IPS-18a (cell line): ENCODE data around the gene PTPRB.

Source experiments
- H3K27ac ChIP-seq: one replicate; pipeline ENCODE4 v1.5.1; 2013; ENCODE audit warnings: low read length
- H3K27me3 ChIP-seq: one replicate; pipeline ENCODE4 v1.6.1; 2013; ENCODE audit warnings: mild to moderate bottlenecking, low read length; ENCODE audit not compliant: control insufficient read depth, insufficient read depth
- H3K36me3 ChIP-seq: one replicate; pipeline ENCODE4 v1.6.1; 2013; ENCODE audit warnings: low read depth, low read length; ENCODE audit not compliant: control insufficient read depth
- H3K4me1 ChIP-seq: one replicate; pipeline ENCODE4 v1.6.1; 2013; ENCODE audit warnings: low read depth, low read length; ENCODE audit not compliant: control insufficient read depth
- H3K4me3 ChIP-seq: one replicate; pipeline ENCODE4 v1.5.1; 2013; ENCODE audit warnings: low read length
- H3K9ac ChIP-seq: one replicate; pipeline ENCODE4 v1.6.1; 2013; ENCODE audit warnings: mild to moderate bottlenecking, low read length, moderate library complexity
- H3K9me3 ChIP-seq: one replicate; pipeline ENCODE4 v1.6.1; 2013; ENCODE audit warnings: low read depth, low read length; ENCODE audit not compliant: control insufficient read depth

Gene PTPRB

DNA sequence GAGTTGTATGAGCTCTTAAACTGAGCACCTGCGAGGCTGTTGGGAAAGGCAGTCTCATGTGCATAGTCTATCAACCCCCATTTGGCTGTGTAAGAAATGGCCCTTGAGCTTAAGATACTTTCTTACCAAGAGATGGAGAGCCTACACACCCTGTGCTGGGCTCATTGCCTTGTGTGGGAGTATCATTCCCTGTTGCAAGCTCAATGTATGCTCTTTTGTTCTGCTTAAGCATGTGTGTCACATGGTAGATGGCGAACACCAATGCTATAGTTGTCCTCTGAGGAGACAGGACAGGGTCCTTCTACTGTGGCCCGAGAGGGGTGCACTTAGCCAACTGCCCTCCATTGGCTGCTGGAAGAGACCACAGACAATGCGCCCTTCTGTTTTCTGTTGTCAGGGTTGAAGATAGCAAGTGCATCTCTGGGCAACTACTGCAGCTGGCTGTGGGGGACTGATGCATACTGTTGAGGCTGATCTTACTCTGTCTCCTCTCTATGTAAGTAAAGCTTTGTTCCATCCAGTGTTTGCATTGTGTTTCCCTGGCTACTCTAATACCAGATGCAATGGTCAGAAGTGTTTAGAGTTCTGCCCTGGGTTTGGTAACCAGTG, 79.5 kb downstream of the PTPRB start:
- H3K4me1 ChIP-seq, result peaks cover 10% of the 10 kb centered on the region
- H3K9ac ChIP-seq, result no peak overlapping the region
- H3K9me3 ChIP-seq, result no peaks in the 10 kb centered on the region
- H3K36me3 ChIP-seq, result no peaks in the 10 kb centered on the region
- H3K4me3 ChIP-seq, result no peak overlapping the region
- no peaks in the 10 kb centered on the region for H3K27me3 ChIP-seq
- H3K27ac ChIP-seq, result no peak overlapping the region

GRCh38 chr12:70556179-70556869, 80.9 kb downstream of the PTPRB start:
- H3K4me3 ChIP-seq, result no peak overlapping the region
- no peaks in the 10 kb centered on the region for H3K9me3 ChIP-seq
- no peak overlapping the region for H3K9ac ChIP-seq
- H3K27ac ChIP-seq, result no peak overlapping the region
- no peaks in the 10 kb centered on the region for H3K36me3 ChIP-seq
- no peaks in the 10 kb centered on the region for H3K27me3 ChIP-seq
- H3K4me1 ChIP-seq, result peaks cover 10% of the 10 kb centered on the region

GRCh38 chr12:70555081-70555480, 82.1 kb downstream of the PTPRB start:
- Histone ChIP-seq H3K4me3 (no peak overlapping the region), H3K9me3 (no peaks in the 10 kb centered on the region), H3K4me1 (peaks cover 10% of the 10 kb centered on the region), H3K9ac (no peak overlapping the region), H3K27me3 (no peaks in the 10 kb centered on the region), H3K36me3 (no peaks in the 10 kb centered on the region), H3K27ac (no peak overlapping the region)

DNA sequence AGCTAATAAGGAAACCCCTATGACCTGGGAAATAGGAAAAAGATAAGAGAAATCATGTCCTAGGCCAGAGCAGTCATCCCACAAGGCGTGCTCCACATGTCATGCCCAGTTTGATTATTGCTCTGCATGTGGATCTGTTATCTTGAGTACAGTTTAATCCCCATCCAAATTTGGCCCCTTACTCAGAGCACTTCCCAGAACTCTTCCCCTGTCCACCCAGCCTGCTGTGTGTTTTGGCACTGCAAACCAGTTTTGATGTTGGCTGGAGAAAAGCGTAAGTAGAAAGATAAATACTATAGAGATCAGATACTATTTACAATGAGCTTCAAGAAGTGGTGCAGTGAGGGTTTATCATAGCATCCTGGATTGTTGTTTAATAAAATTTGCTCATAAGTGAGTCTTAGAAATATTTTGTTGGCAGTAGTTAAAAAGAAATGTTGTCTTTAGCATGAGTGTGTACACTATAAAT, 83.8 kb downstream of the PTPRB start:
- Histone ChIP-seq H3K36me3 (no peaks in the 10 kb centered on the region), H3K9me3 (no peaks in the 10 kb centered on the region), H3K27ac (no peak overlapping the region), H3K27me3 (no peaks in the 10 kb centered on the region), H3K4me1 (peaks cover 10% of the 10 kb centered on the region), H3K9ac (no peak overlapping the region), H3K4me3 (no peak overlapping the region)

DNA sequence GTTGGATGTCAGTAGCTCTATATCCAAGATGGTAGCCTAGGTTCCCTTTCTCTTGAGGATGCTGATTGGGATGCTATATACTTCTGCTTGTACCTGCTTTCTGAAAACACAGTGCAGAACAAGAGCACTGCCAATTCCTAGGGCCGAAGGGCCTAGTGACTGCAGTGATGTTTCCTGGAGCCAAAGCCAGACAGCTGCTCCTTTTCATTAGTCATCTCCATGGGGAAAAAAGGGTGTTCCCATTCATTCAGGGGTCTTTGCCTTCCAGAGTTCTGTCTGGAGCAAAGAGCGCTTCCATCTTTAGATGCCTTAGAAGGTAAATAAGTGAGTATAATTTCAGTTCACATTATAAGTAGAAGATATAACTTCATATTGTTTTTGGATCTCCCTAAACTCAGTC, 85.5 kb downstream of the PTPRB start:
- Histone ChIP-seq H3K27me3 (no peaks in the 10 kb centered on the region), H3K27ac (no peak overlapping the region), H3K9me3 (no peaks in the 10 kb centered on the region), H3K4me3 (no peak overlapping the region), H3K9ac (no peak overlapping the region), H3K4me1 (peaks cover 10% of the 10 kb centered on the region), H3K36me3 (no peaks in the 10 kb centered on the region)

- no peaks in the 10 kb centered on the region for H3K9me3 ChIP-seq
- no peaks in the 10 kb centered on the region for H3K36me3 ChIP-seq
- H3K27me3 ChIP-seq, result no peaks in the 10 kb centered on the region
- no peak overlapping the region for H3K27ac ChIP-seq
- H3K4me3 ChIP-seq, result no peak overlapping the region
- no peak overlapping the region for H3K9ac ChIP-seq
- H3K4me1 ChIP-seq, result peaks cover 4% of the 10 kb centered on the region
These were observed 87.0 kb downstream of the PTPRB start for GRCh38 chr12:70550180-70550577.

GRCh38 chr12:70549340-70550179, 87.7 kb downstream of the PTPRB start:
- no peak overlapping the region for H3K27ac ChIP-seq
- no peaks in the 10 kb centered on the region for H3K27me3 ChIP-seq
- H3K9ac ChIP-seq, result no peak overlapping the region
- no peaks in the 10 kb centered on the region for H3K9me3 ChIP-seq
- no peaks in the 10 kb centered on the region for H3K4me1 ChIP-seq
- no peaks in the 10 kb centered on the region for H3K36me3 ChIP-seq
- H3K4me3 ChIP-seq, result no peak overlapping the region

DNA sequence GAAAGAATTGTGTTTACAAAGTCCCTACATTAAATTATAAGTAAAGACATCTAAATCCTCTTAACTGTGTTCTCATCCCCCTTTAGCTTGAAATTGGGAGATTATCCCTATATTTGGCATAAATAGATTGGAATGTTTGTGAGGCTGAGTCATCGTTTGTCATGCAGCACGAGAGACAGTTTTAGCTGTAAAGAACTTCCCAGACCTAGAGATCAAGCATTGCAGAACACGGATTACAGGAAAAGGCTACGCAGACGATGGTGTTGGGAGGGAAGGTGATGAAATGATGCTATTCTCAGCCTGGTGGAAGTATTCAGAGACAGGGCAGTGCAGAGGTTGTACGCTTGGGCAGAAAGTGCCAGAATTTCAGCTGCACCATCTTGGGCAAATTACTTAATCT, 93.8 kb downstream of the PTPRB start:
- H3K4me1 ChIP-seq, result no peaks in the 10 kb centered on the region
- H3K9me3 ChIP-seq, result no peaks in the 10 kb centered on the region
- no peaks in the 10 kb centered on the region for H3K27me3 ChIP-seq
- no peak overlapping the region for H3K27ac ChIP-seq
- no peak overlapping the region for H3K4me3 ChIP-seq
- no peaks in the 10 kb centered on the region for H3K36me3 ChIP-seq
- no peak overlapping the region for H3K9ac ChIP-seq

DNA sequence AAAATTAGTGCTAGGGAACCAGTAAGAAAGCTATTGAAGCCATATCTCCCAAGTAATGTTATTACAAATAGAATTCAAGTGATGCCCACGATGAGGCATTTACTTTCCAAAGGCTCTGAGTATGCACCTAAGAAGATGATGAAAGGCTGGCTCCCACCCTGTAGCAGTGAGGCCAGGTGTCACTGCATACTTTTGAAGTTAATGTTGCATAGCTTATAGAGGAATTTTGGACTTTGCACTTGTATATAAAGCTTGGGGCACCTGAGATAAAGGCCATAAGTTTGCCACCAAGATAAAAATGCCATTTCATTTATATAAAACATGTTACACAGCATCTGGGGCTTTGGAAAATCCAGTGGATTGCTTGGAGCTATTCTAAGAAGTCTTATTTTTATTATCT, 96.2 kb downstream of the PTPRB start:
- Histone ChIP-seq H3K4me1 (no peaks in the 10 kb centered on the region), H3K9me3 (no peaks in the 10 kb centered on the region), H3K27ac (no peak overlapping the region), H3K9ac (no peak overlapping the region), H3K36me3 (no peaks in the 10 kb centered on the region), H3K4me3 (no peak overlapping the region), H3K27me3 (no peaks in the 10 kb centered on the region)

DNA sequence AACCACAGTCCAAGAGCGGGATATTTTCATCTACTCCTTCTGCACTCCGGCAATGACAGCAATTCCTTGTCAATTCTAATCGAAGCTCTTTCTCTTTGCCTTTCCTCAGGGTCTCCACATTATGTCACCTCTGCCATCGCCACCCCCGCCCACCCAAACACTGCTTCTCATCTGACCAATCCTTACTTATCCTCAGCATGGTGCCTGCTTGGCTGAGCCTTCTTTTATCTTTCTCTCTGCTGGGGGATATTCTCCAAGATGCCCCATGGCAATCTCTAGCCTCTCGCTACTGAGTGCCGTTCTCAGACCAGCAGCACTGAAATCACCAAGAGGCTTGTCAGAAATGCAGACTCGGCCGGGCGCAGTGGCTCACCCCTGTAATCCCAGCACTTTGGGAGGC, 100.6 kb downstream of the PTPRB start:
- H3K27me3 ChIP-seq, result no peaks in the 10 kb centered on the region
- no peak overlapping the region for H3K27ac ChIP-seq
- no peak overlapping the region for H3K9ac ChIP-seq
- no peaks in the 10 kb centered on the region for H3K9me3 ChIP-seq
- no peaks in the 10 kb centered on the region for H3K4me1 ChIP-seq
- H3K4me3 ChIP-seq, result no peak overlapping the region
- H3K36me3 ChIP-seq, result no peaks in the 10 kb centered on the region

DNA sequence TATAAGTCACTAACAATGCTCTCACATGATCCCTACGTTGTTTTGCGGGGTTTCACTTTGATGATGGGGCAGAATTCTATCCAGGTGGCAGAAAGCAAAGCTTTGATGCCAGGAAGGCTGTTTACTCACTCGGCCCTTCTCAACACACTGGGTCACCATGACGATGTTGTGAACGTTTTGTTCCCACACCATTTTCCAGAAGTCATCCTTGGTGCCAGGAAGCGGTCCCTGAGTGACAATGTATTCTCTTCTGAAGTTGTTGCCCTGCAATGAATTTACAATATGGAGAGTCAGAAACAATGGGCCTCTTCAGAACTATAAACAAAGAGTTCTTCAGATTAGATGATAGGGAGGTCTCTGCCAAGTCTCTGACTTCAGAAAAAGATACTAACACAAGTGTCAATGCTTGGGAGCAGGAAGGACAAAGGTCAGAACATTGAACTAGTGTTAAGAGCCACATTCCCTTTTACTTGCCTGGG, 101.3 kb downstream of the PTPRB start:
- Histone ChIP-seq H3K9me3 (no peaks in the 10 kb centered on the region), H3K4me3 (no peak overlapping the region)

More for the DNA sequence above, 101.3 kb downstream of the PTPRB start:
- Histone ChIP-seq H3K4me1 (no peaks in the 10 kb centered on the region), H3K9ac (no peak overlapping the region), H3K27ac (no peak overlapping the region), H3K36me3 (no peaks in the 10 kb centered on the region), H3K27me3 (no peaks in the 10 kb centered on the region)
